HFFc6 (cell line): ENCODE measurements around the gene PLD5. TPM values are rescaled to one million over a fixed set of nuclear protein-coding genes. Genes with fewer than 3 reads are reported as not detected.

ENCODE experiments used
- DNase-seq: peaks from one replicate; pipeline ENCODE4 v3.0.0-alpha.2; 2018
- H3K27ac Mint-ChIP-seq: 2 replicates; pipeline ENCODE4 v1.8.0; 2020; ENCODE audit warnings: mild to moderate bottlenecking, mixed read lengths
- H3K27me3 Mint-ChIP-seq: 2 replicates; pipeline ENCODE4 v1.8.0; 2021; ENCODE audit warnings: mild to moderate bottlenecking, moderate library complexity, mixed read lengths; ENCODE audit not compliant: insufficient read depth
- H3K36me3 Mint-ChIP-seq: 2 replicates; pipeline ENCODE4 v1.8.0; 2021; ENCODE audit warnings: low read depth, mixed read lengths
- H3K4me1 Mint-ChIP-seq: 2 replicates; pipeline ENCODE4 v1.8.0; 2020; ENCODE audit warnings: low read depth, mixed read lengths
- H3K4me3 Mint-ChIP-seq: 2 replicates; pipeline ENCODE4 v1.8.0; 2020; ENCODE audit warnings: mild to moderate bottlenecking, moderate library complexity, mixed read lengths
- H3K9me3 Mint-ChIP-seq: 2 replicates; pipeline ENCODE4 v1.8.0; 2020; ENCODE audit warnings: mild to moderate bottlenecking, mixed read lengths
- total RNA-seq, 6 experiments: library from RNA; stranded (reverse); fragmentation: NEBNext Ultra II Directional; extraction: Animal tissue kit (Norgen Biotek cat#: 25700); gene quantifications; 2 replicates in 1 of 6; 3 replicates in 5 of 6; pipeline ENCODE4 v1.2.3, GENCODE V29; 2021
- TF ChIP-seq, protein P1 (sequence below): fragments of 200-600 bp; sonication (generic); IDR thresholded peaks from 2 replicates; pipeline ENCODE4 v1.5.0; 2021; ENCODE audit warnings: antibody characterized with exemption, mild to moderate bottlenecking

PLD5 gene
- total RNA-seq, 6 experiments from 2014 or later, result not detected

- no peak for DNase-seq
- TF ChIP-seq, protein P1, sequence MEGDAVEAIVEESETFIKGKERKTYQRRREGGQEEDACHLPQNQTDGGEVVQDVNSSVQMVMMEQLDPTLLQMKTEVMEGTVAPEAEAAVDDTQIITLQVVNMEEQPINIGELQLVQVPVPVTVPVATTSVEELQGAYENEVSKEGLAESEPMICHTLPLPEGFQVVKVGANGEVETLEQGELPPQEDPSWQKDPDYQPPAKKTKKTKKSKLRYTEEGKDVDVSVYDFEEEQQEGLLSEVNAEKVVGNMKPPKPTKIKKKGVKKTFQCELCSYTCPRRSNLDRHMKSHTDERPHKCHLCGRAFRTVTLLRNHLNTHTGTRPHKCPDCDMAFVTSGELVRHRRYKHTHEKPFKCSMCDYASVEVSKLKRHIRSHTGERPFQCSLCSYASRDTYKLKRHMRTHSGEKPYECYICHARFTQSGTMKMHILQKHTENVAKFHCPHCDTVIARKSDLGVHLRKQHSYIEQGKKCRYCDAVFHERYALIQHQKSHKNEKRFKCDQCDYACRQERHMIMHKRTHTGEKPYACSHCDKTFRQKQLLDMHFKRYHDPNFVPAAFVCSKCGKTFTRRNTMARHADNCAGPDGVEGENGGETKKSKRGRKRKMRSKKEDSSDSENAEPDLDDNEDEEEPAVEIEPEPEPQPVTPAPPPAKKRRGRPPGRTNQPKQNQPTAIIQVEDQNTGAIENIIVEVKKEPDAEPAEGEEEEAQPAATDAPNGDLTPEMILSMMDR, result no peak
- H3K27me3 Mint-ChIP-seq, result no peaks in the 10 kb centered on the region
- H3K36me3 Mint-ChIP-seq, result no peaks in the 10 kb centered on the region
- H3K4me3 Mint-ChIP-seq, result no peak overlapping the region
- no peaks in the 10 kb centered on the region for H3K4me1 Mint-ChIP-seq
- no peak overlapping the region for H3K27ac Mint-ChIP-seq
- H3K9me3 Mint-ChIP-seq, result peaks cover 50% of the 10 kb centered on the region
Measured at GRCh38 chr1:242056988-242057744, 467.3 kb downstream of the PLD5 start.

DNA sequence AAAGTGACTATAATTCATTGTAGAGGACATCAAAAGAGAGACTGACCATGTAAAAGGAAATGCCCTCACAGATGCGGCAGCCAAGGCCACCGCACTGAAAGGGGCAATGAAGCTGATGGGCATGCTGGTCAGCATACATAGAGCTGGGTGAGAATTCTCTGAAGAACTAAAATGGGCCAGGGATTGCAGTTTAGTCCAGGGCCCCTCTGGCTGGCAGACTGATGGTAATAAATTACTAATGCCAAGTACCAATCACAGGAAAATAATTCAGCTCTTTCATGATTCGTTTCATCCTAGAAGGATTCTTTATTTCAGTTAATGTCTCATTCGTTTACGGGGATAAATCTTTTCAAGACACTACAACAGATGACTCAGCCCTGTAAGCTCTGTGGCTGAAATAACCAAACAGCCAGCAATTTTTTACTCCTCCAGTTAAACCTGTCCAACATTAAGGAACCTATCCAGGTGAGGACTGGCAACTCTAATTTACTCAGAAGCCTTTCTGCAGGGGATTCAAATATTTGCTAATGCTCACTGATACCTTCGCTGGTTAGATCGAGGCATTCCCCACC, 468.7 kb downstream of the PLD5 start:
- Mint-ChIP-seq H3K36me3 (no peaks in the 10 kb centered on the region), H3K9me3 (peaks cover 36% of the 10 kb centered on the region), H3K4me1 (no peaks in the 10 kb centered on the region), H3K27ac (no peak overlapping the region), H3K27me3 (no peaks in the 10 kb centered on the region), H3K4me3 (no peak overlapping the region)
- DNase-seq, result no peak
- TF ChIP-seq, protein P1, result no peak

DNA sequence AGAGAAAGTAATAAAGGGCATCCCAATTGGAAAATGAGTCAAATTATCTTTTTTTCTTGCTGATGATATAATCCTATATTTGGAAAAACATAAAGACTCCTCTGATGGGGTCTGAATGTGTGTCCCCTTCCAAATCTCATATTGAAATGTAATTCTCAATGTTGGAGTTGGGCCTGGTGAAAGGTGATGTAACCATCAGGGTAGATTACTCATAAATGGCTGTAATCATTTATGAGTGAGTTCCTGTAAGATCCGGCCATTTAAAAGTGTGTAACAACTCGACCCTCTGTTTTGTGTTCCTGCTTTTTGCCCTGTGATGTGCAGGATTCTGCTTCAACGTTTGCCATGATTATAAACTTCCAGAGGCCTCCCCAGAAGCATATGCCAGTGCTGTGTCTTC, 481.3 kb downstream of the PLD5 start:
- DNase-seq, result no peak
- Mint-ChIP-seq H3K9me3 (peaks cover 5% of the 10 kb centered on the region; the same call in 1 of the 2 replicates), H3K4me3 (no peak overlapping the region), H3K27ac (no peak overlapping the region), H3K4me1 (no peaks in the 10 kb centered on the region), H3K27me3 (no peaks in the 10 kb centered on the region), H3K36me3 (no peaks in the 10 kb centered on the region)
- TF ChIP-seq, protein P1, result no peak

DNA sequence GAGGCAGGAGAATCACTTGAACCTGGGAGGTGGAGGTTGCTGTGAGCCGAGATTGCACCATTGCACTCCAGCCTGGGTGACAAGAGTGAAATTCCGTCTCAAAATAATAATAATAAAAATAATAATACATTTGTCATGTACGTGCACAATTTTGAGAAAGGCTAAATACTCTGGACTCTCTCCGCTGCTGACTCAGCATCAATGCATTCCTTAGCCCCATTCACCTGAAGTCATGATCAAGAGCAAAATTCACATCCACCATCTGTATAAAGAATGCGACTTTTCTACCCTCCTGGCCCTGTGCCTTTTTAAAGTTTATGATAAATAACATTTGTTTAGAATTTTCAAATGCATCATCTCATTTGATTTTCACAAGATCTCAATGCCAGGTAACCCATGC, 490.1 kb downstream of the PLD5 start:
- Mint-ChIP-seq H3K9me3 (peaks cover 5% of the 10 kb centered on the region; the same call in 1 of the 2 replicates), H3K4me3 (no peak overlapping the region), H3K27ac (no peak overlapping the region)

GRCh38 chr1:242033447-242033846, 491.1 kb downstream of the PLD5 start:
- H3K36me3 Mint-ChIP-seq, result no peaks in the 10 kb centered on the region
- TF ChIP-seq, protein P1, result no peak
- peaks cover 5% of the 10 kb centered on the region; the same call in 1 of the 2 replicates for H3K9me3 Mint-ChIP-seq
- no peak for DNase-seq
- no peaks in the 10 kb centered on the region for H3K4me1 Mint-ChIP-seq
- no peak overlapping the region for H3K27ac Mint-ChIP-seq
- peaks cover 1% of the 10 kb centered on the region for H3K27me3 Mint-ChIP-seq
- no peak overlapping the region for H3K4me3 Mint-ChIP-seq

More for the DNA sequence above, 490.1 kb downstream of the PLD5 start:
- Mint-ChIP-seq H3K4me1 (no peaks in the 10 kb centered on the region), H3K27me3 (peaks cover 1% of the 10 kb centered on the region), H3K36me3 (no peaks in the 10 kb centered on the region)
- TF ChIP-seq, protein P1, result no peak
- DNase-seq, result no peak
